Stimulated activated CD4-positive, alpha-beta T cell treated with anti-CD3 and anti-CD28 coated beads, Interleukin-15, amount 100 ng/mL, for 1 hour (primary cell): ENCODE results near the gene HAPSTR1.
"Not testable (repeated sequence)": the region's sequence is repeated elsewhere in the genome, so short reads cannot be mapped to it uniquely, and the experiment has no call there.

Experiments
- DNase-seq, 2 donors: peaks; one replicate each; pipeline ENCODE4 v3.0.0-alpha.2; 2020; ENCODE audit warnings: low read depth in 1 of 2, low spot score in 1 of 2

HAPSTR1 gene

GRCh38 chr16:9071377-9071776 lies 20.1 kb upstream of the HAPSTR1 start:
- DNase-seq, result no peak

- no peak for DNase-seq
Measured at GRCh38 chr16:9072806-9073341, 18.6 kb upstream of the HAPSTR1 start.

- no peak for DNase-seq
Measured at GRCh38 chr16:9075299-9076071, 16.0 kb upstream of the HAPSTR1 start.

GRCh38 chr16:9077091-9077809 lies 14.2 kb upstream of the HAPSTR1 start:
- no peak for DNase-seq

GRCh38 chr16:9078467-9079429 lies 12.7 kb upstream of the HAPSTR1 start:
- DNase-seq, result not testable (repeated sequence)

- DNase-seq, result no peak
Measured at GRCh38 chr16:9079430-9079812, 12.0 kb upstream of the HAPSTR1 start.

GRCh38 chr16:9081158-9081557 lies 10.3 kb upstream of the HAPSTR1 start:
- no peak for DNase-seq

- no peak for DNase-seq
Measured at GRCh38 chr16:9081843-9082242, 9.6 kb upstream of the HAPSTR1 start.

- no peak for DNase-seq
Measured at GRCh38 chr16:9082422-9082821, 9.0 kb upstream of the HAPSTR1 start.

- DNase-seq, result not testable (repeated sequence)
Measured at GRCh38 chr16:9087733-9088132, 3.7 kb upstream of the HAPSTR1 start.

GRCh38 chr16:9088848-9089247 lies 2.6 kb upstream of the HAPSTR1 start:
- DNase-seq, result no peak

- no peak for DNase-seq
Measured at GRCh38 chr16:9089660-9090059, 1.8 kb upstream of the HAPSTR1 start.

- peak in 1 of 2 donors; percentile 34 for DNase-seq
Measured at GRCh38 chr16:9090101-9090959, 1.1 kb upstream of the HAPSTR1 start.

GRCh38 chr16:9091867-9092281 lies 430 bp downstream of the HAPSTR1 start:
- no peak for DNase-seq

GRCh38 chr16:9092282-9092977 lies 986 bp downstream of the HAPSTR1 start:
- peak; percentile 42 to 45 for DNase-seq

- DNase-seq, result peak in 1 of 2 donors; percentile 8
Measured at GRCh38 chr16:9092978-9093344, 1.5 kb downstream of the HAPSTR1 start.

- DNase-seq, result no peak
Measured at GRCh38 chr16:9094011-9094846, 2.8 kb downstream of the HAPSTR1 start.

- no peak for DNase-seq
Measured at GRCh38 chr16:9095171-9095570, 3.7 kb downstream of the HAPSTR1 start.
